GM12875 (cell line): ENCODE data around the gene UNC13D.
A peak's percentile ranks its signal among the peaks of the same experiment; 100 is the strongest.

ENCODE experiments used
- H3K4me3 ChIP-seq: one replicate; pipeline ENCODE4 v1.5.1; 2011; ENCODE audit warnings: low read depth, low read length, control low read depth
- CTCF ChIP-seq: IDR thresholded peaks from 2 replicates; pipeline ENCODE4 v1.5.1; 2011; ENCODE audit warnings: low read depth, mild to moderate bottlenecking, control low read depth, inconsistent platforms, low read length, moderate library complexity, borderline replicate concordance; ENCODE audit not compliant: insufficient read depth

Gene UNC13D

GRCh38 chr17:75832652-75833400, 11.4 kb downstream of the UNC13D start:
- TF ChIP-seq CTCF = no peak
- H3K4me3 ChIP-seq = no peak overlapping the region

- H3K4me3 ChIP-seq = no peak overlapping the region
- no peak for TF ChIP-seq CTCF
These were observed 12.0 kb downstream of the UNC13D start for GRCh38 chr17:75832164-75832651.

GRCh38 chr17:75831032-75831571, 13.1 kb downstream of the UNC13D start:
- H3K4me3 ChIP-seq = no peak overlapping the region
- TF ChIP-seq CTCF = no peak

GRCh38 chr17:75830164-75831031, 13.8 kb downstream of the UNC13D start:
- H3K4me3 ChIP-seq = no peak overlapping the region
- TF ChIP-seq CTCF = peak; percentile 71

- no peak overlapping the region for H3K4me3 ChIP-seq
- no peak for TF ChIP-seq CTCF
These were observed 14.5 kb downstream of the UNC13D start for GRCh38 chr17:75829747-75830146.

- TF ChIP-seq CTCF = no peak
- no peak overlapping the region for H3K4me3 ChIP-seq
These were observed 15.5 kb downstream of the UNC13D start for GRCh38 chr17:75828741-75829140.
